Mucosa of descending colon (tissue), 3 donors: ENCODE data around the gene MMP24. TPM values are rescaled to one million over a fixed set of nuclear protein-coding genes. Genes with fewer than 3 reads are reported as not detected.
"Not testable (repeated sequence)": the region's sequence is repeated elsewhere in the genome, so short reads cannot be mapped to it uniquely, and the experiment has no call there.

ENCODE experiments used
- ATAC-seq: fragments of 200-7000 bp; cut with Tn5 transposase; one replicate; pipeline ENCODE4 v1.9.1; 2020; ENCODE audit warnings: mild to moderate bottlenecking, moderate library complexity
- DNase-seq, 3 donors: peaks; one replicate each; pipeline ENCODE4 v3.0.0-alpha.2; 2020
- H3K36me3 ChIP-seq: fragments of 200-600 bp; one replicate; pipeline ENCODE4 v1.8.0; 2021; ENCODE audit warnings: low read depth, mild to moderate bottlenecking
- H3K4me1 ChIP-seq: fragments of 200-600 bp; one replicate; pipeline ENCODE4 v1.8.0; 2021; ENCODE audit warnings: low read depth, mild to moderate bottlenecking
- H3K4me3 ChIP-seq: fragments of 200-600 bp; one replicate; pipeline ENCODE4 v1.8.0; 2021; ENCODE audit warnings: mild to moderate bottlenecking
- H3K9me3 ChIP-seq: fragments of 200-600 bp; one replicate; pipeline ENCODE4 v1.8.0; 2021; ENCODE audit warnings: mild to moderate bottlenecking
- CTCF ChIP-seq: fragments of 200-600 bp; IDR thresholded peaks from one replicate; pipeline ENCODE4 v1.8.0; 2022; ENCODE audit warnings: antibody characterized with exemption, mild to moderate bottlenecking
- intact Hi-C, 2 donors: fragments of 100-400 bp; cut with DNase I in 1 of 2; cut with micrococcal nuclease in 1 of 2; formaldehyde crosslinking; loops; one replicate each; pipeline versions ENCODE4 v1.11.0 to v1.11.1; 2022; cut with DNase I, micrococcal nuclease
- total RNA-seq, 3 donors: library from RNA; stranded (reverse); fragmentation: NEBNext Ultra II Directional in 2 of 3; extraction: Animal tissue kit (Norgen Biotek cat#: 25700) in 2 of 3; gene quantifications; one replicate each; pipeline versions ENCODE4 v1.2.1 to v1.2.4, GENCODE V29; 2021 to 2023
- donor health status: DM: no; HTN: no; CAD: no; lungs with moderate emphysema.
- donor health status: DM: no; HTN: no; CAD: no.
- donor health status: DM: no; HTN: yes; CAD: no.

MMP24 gene
- total RNA-seq, 3 donors from 2014 or later, result 0.24 to 0.70 (median 0.58) TPM

DNA sequence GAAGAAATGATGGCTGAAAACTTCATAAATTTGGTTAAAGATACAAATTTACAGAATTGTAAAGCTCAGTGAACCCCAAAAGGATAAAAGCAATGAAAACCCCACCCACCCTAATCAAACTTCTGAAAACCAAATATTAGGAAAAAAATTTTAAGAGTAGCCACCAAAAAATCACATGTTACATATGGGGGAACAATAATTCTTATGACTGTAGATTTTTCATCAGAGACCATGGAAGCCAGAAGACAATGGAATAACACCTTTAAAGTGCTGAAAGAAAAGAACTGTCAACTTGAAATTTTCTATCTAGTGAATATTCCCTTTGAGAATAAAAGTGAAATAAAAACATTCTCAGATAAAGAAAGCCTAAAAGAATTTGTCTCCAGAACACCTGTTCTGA lies 30.2 kb upstream of the MMP24 start:
- Histone ChIP-seq H3K4me3 (no peak overlapping the region), H3K4me1 (peaks cover 16% of the 10 kb centered on the region), H3K36me3 (no peaks in the 10 kb centered on the region), H3K9me3 (peaks cover 16% of the 10 kb centered on the region)
- no peak for ATAC-seq
- DNase-seq, result no peak
- no peak for TF ChIP-seq CTCF
- intact Hi-C loops, result no loop called here

DNA sequence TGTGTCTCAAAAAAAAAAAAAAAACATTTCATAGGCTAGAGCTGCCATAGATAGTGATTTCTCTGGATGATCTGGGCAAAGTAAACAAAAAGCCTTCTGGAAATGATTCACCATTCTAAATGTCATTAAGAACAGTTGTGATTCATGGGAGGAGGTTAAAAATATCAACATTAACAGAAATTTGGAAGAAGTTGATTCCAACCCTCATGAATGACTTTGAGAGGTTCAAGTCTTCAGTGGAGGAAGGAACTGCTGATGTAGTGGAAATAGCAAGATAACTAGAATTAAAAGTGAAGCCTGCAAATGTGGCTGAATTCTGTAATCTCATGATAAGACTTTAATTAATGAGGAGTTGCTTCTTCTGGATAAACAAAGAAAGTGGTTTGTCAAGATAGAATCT lies 26.8 kb upstream of the MMP24 start:
- DNase-seq (no peak), ATAC-seq (no peak)
- H3K4me1 ChIP-seq, result no peaks in the 10 kb centered on the region
- peaks cover 16% of the 10 kb centered on the region for H3K9me3 ChIP-seq
- H3K36me3 ChIP-seq, result no peaks in the 10 kb centered on the region
- intact Hi-C loops, result no loop called here
- TF ChIP-seq CTCF, result no peak
- H3K4me3 ChIP-seq, result no peak overlapping the region

- no peak for ATAC-seq
- DNase-seq, result no peak
- no peaks in the 10 kb centered on the region for H3K4me1 ChIP-seq
- TF ChIP-seq CTCF, result no peak
- intact Hi-C loops, result no loop called here
- no peak overlapping the region for H3K4me3 ChIP-seq
- peaks cover 16% of the 10 kb centered on the region for H3K9me3 ChIP-seq
- no peaks in the 10 kb centered on the region for H3K36me3 ChIP-seq
Measured at GRCh38 chr20:35200267-35200666, 26.2 kb upstream of the MMP24 start.

DNA sequence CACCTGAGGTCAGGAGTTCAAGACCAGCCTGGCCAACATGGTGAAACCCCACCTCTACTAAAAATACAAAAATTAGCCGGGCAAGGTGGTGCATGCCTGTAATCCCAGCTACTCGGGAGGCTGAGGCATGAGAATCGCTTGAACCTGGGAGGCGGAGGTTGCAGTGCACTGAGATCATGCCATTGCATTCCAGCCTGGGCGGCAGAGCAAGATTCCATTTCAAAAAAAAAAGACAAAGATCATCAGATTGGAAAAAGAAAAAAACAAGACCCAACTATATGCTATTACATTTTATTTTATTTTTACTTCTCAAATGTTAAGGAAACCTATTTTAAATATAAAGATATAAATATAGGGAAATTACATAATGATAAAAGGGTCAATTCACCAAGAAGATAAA lies 25.0 kb upstream of the MMP24 start:
- H3K36me3 ChIP-seq, H3K4me3 ChIP-seq, intact Hi-C loops, ATAC-seq, DNase-seq, H3K4me1 ChIP-seq: not testable (repeated sequence)
- peaks cover 12% of the 10 kb centered on the region for H3K9me3 ChIP-seq

GRCh38 chr20:35206802-35207201 lies 19.7 kb upstream of the MMP24 start:
- intact Hi-C loops, result no loop called here
- TF ChIP-seq CTCF, result no peak
- Histone ChIP-seq H3K4me1 (peaks cover 9% of the 10 kb centered on the region), H3K4me3 (no peak overlapping the region), H3K9me3 (no peaks in the 10 kb centered on the region), H3K36me3 (no peaks in the 10 kb centered on the region)
- DNase-seq, result no peak
- ATAC-seq, result no peak

DNA sequence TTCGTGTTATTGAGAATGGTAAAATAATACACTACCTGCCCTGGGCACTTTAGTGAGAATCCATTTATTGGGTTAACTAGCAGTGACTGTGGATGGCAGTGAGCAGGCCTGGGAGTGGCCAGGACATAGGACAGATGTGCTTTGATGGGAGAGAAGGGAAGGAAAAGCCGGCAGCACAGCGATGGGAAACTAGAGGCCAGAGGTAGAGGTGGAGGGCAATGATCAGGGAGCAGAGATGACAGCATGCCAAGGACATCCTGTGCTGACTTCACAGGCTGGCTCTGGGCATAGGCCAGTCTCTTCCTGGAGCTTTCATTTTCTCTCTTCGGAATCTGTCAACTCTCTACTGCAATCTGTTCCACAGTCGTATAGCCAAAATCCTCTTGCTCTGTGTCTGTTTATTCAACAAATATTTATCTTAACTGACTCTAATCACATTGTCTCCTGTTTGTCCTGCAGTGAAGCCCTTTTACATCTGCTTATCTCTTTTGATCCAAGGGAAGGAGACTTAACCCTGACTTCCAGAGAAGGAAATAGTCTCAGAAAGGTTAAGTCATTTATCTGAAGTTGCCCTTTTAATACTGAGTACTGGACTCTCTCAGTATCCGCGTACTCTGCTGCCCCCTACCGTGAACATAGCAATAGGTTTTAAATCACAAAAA lies 18.4 kb upstream of the MMP24 start:
- H3K9me3 ChIP-seq, result no peaks in the 10 kb centered on the region
- no peak overlapping the region for H3K4me3 ChIP-seq
- intact Hi-C loops, result loop anchor here in 1 of 2 donors (1.0 kb wide), 1 partner anchor 63 kb away; no protein-coding TSS in a partner anchor
- peak in 2 of 3 donors; percentile 73 to 94 for DNase-seq
- peak; percentile 42 for TF ChIP-seq CTCF
- peaks cover 9% of the 10 kb centered on the region for H3K4me1 ChIP-seq
- peak; percentile 98 for ATAC-seq
- no peaks in the 10 kb centered on the region for H3K36me3 ChIP-seq
